Vagina (tissue), 2 donors: ENCODE measurements around the gene MIEF1.

Experiments
- POLR2A ChIP-seq, 2 donors: fragments of 450-650 bp; IDR thresholded peaks; one replicate each; pipeline ENCODE4 v1.6.1; 2017; ENCODE audit warnings: antibody characterized with exemption in 2 of 2, mild to moderate bottlenecking in 2 of 2, moderate library complexity in 2 of 2
- POLR2AphosphoS5 ChIP-seq, 2 donors: sonication (generic); formaldehyde crosslinking; IDR thresholded peaks; one replicate each; pipeline ENCODE4 v1.9.0; 2017; ENCODE audit warnings: antibody characterized with exemption in 2 of 2, mild to moderate bottlenecking in 2 of 2, low read depth in 1 of 2; ENCODE audit not compliant: insufficient read depth in 1 of 2
- TF ChIP-seq, protein P1 (sequence below), 3 experiments: fragments of 450-650 bp in 2 of 3; fragments of 200-600 bp in 1 of 3; sonication (generic) in 1 of 3; IDR thresholded peaks; one replicate each; pipeline ENCODE4 v1.5.1; 2017 to 2019; ENCODE audit warnings: antibody characterized with exemption in 3 of 3, mild to moderate bottlenecking in 2 of 3, moderate library complexity in 2 of 3

DNA sequence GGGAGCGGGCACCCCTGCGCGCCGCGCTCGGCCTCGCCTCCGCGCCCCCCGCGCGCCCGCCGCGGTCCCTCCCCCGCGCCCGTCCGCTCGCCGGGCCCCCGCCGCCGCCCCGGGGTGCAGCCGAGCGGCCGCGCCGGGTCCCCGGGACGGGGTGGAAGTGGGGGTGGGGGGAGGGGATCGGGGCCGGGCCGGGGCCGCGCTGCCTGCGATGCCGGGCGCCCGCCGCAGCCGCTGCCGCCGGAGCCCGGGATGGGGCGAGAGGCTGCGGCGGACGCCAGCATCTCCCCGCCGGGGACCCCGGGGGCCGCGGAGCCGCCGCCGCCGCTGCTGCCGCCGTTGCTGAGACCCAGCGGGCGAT, 44.9 kb upstream of the MIEF1 start:
- TF ChIP-seq, protein P1, sequence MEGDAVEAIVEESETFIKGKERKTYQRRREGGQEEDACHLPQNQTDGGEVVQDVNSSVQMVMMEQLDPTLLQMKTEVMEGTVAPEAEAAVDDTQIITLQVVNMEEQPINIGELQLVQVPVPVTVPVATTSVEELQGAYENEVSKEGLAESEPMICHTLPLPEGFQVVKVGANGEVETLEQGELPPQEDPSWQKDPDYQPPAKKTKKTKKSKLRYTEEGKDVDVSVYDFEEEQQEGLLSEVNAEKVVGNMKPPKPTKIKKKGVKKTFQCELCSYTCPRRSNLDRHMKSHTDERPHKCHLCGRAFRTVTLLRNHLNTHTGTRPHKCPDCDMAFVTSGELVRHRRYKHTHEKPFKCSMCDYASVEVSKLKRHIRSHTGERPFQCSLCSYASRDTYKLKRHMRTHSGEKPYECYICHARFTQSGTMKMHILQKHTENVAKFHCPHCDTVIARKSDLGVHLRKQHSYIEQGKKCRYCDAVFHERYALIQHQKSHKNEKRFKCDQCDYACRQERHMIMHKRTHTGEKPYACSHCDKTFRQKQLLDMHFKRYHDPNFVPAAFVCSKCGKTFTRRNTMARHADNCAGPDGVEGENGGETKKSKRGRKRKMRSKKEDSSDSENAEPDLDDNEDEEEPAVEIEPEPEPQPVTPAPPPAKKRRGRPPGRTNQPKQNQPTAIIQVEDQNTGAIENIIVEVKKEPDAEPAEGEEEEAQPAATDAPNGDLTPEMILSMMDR (IDR thresholded peaks at IDR 0.05): no peak
- TF ChIP-seq POLR2AphosphoS5 (IDR thresholded peaks at IDR 0.05; ENCODE audit: insufficient read depth in 1 of 2, low read depth in 1 of 2) (no peak), POLR2A (IDR thresholded peaks at IDR 0.05) (no peak)
